Type B pancreatic cell (in vitro differentiated cells): Measurements from ENCODE around the gene PTPRQ. TPM values are rescaled to one million over a fixed set of nuclear protein-coding genes. Genes with fewer than 3 reads are reported as not detected.

Source experiments
- DNase-seq: peaks from one replicate; pipeline ENCODE4 v3.0.0; 2021; ENCODE audit warnings: mixed read lengths; ENCODE audit not compliant: unreplicated experiment; ENCODE audit errors: extremely low spot score
- H3K27ac Mint-ChIP-seq: 2 replicates; pipeline ENCODE4 v1.8.0; 2021; ENCODE audit warnings: mild to moderate bottlenecking, mixed read lengths
- H3K27me3 Mint-ChIP-seq: 2 replicates; pipeline ENCODE4 v1.8.0; 2021; ENCODE audit warnings: mixed read lengths
- H3K36me3 Mint-ChIP-seq: 2 replicates; pipeline ENCODE4 v1.8.0; 2021; ENCODE audit warnings: mixed read lengths
- H3K4me1 Mint-ChIP-seq: one replicate; pipeline ENCODE4 v1.8.0; 2021; ENCODE audit warnings: mixed read lengths; ENCODE audit not compliant: unreplicated experiment
- H3K4me3 Mint-ChIP-seq: 2 replicates; pipeline ENCODE4 v1.8.0; 2021; ENCODE audit warnings: mild to moderate bottlenecking, mixed read lengths
- H3K9me3 Mint-ChIP-seq: 2 replicates; pipeline ENCODE4 v1.8.0; 2021; ENCODE audit warnings: mixed read lengths
- CTCF ChIP-seq: fragments of 200-600 bp; sonication (generic); conservative IDR thresholded peaks from 2 replicates; pipeline ENCODE4 v1.5.0; 2021; ENCODE audit warnings: antibody characterized with exemption, mild to moderate bottlenecking
- total RNA-seq: library from RNA; stranded (reverse); gene quantifications from 2 replicates; pipeline ENCODE4 v1.2.1, GENCODE V29; 2021; ENCODE audit warnings: low replicate concordance

The PTPRQ gene
- total RNA-seq, 1 donor from 2014 or later, result 1.3 TPM

- H3K27ac Mint-ChIP-seq, result no peak overlapping the region
- no peak overlapping the region for H3K4me3 Mint-ChIP-seq
- peaks cover 3% of the 10 kb centered on the region for H3K27me3 Mint-ChIP-seq
- TF ChIP-seq CTCF, result no peak
- no peak for DNase-seq
- H3K4me1 Mint-ChIP-seq, result peaks cover 8% of the 10 kb centered on the region
- H3K9me3 Mint-ChIP-seq, result no peaks in the 10 kb centered on the region
- H3K36me3 Mint-ChIP-seq, result no peaks in the 10 kb centered on the region
Observed at GRCh38 chr12:80698256-80698655, 254.2 kb downstream of the PTPRQ start.

- H3K9me3 Mint-ChIP-seq, result no peaks in the 10 kb centered on the region
- no peak overlapping the region for H3K4me3 Mint-ChIP-seq
- H3K36me3 Mint-ChIP-seq, result no peaks in the 10 kb centered on the region
- H3K27ac Mint-ChIP-seq, result no peak overlapping the region
- no peak for TF ChIP-seq CTCF
- DNase-seq, result no peak
- peaks cover 11% of the 10 kb centered on the region for H3K4me1 Mint-ChIP-seq
- H3K27me3 Mint-ChIP-seq, result peaks cover 5% of the 10 kb centered on the region
Observed at GRCh38 chr12:80698847-80699542, 255.0 kb downstream of the PTPRQ start.

- H3K27ac Mint-ChIP-seq, result no peak overlapping the region
- TF ChIP-seq CTCF, result no peak
Observed at GRCh38 chr12:80700327-80700726, 256.3 kb downstream of the PTPRQ start.

GRCh38 chr12:80701388-80701787 is 257.4 kb downstream of the PTPRQ start:
- TF ChIP-seq CTCF, result no peak
- peaks cover 14% of the 10 kb centered on the region for H3K27me3 Mint-ChIP-seq
- H3K27ac Mint-ChIP-seq, result no peak overlapping the region
- H3K9me3 Mint-ChIP-seq, result no peaks in the 10 kb centered on the region
- H3K36me3 Mint-ChIP-seq, result no peaks in the 10 kb centered on the region
- H3K4me3 Mint-ChIP-seq, result no peak overlapping the region
- peaks cover 11% of the 10 kb centered on the region for H3K4me1 Mint-ChIP-seq
- no peak for DNase-seq

More at GRCh38 chr12:80700327-80700726, 256.3 kb downstream of the PTPRQ start:
- H3K4me1 Mint-ChIP-seq, result peaks cover 11% of the 10 kb centered on the region
- H3K36me3 Mint-ChIP-seq, result no peaks in the 10 kb centered on the region
- peaks cover 5% of the 10 kb centered on the region for H3K27me3 Mint-ChIP-seq
- no peaks in the 10 kb centered on the region for H3K9me3 Mint-ChIP-seq
- DNase-seq, result no peak
- H3K4me3 Mint-ChIP-seq, result no peak overlapping the region

- Mint-ChIP-seq H3K4me1 (peaks cover 11% of the 10 kb centered on the region), H3K4me3 (peak overlapping the region; percentile 63), H3K9me3 (no peaks in the 10 kb centered on the region), H3K36me3 (no peaks in the 10 kb centered on the region), H3K27ac (no peak overlapping the region), H3K27me3 (peaks cover 31% of the 10 kb centered on the region)
- TF ChIP-seq CTCF, result no peak
- no peak for DNase-seq
Observed at GRCh38 chr12:80702889-80703805, 259.1 kb downstream of the PTPRQ start.
